ENCODE results near the gene CDK3. TPM values are rescaled to one million over a fixed set of nuclear protein-coding genes. Genes with fewer than 3 reads are reported as not detected.
"Not testable (repeated sequence)": the region's sequence is repeated elsewhere in the genome, so short reads cannot be mapped to it uniquely, and the experiment has no call there.

Gene CDK3
- total RNA-seq, 2 donors from 2014 or later = 8.0 to 9.0 TPM

- peak overlapping the region; percentile 7 for H3K27ac Mint-ChIP-seq
- peaks cover 3% of the 10 kb centered on the region for H3K36me3 Mint-ChIP-seq (ENCODE audit: low read depth)
- peaks cover 3% of the 10 kb centered on the region for H3K4me1 Mint-ChIP-seq
- H3K27me3 Mint-ChIP-seq = no peaks in the 10 kb centered on the region
- no peaks in the 10 kb centered on the region for H3K9me3 Mint-ChIP-seq
- ATAC-seq (replicated peaks) = no peak
- no peak overlapping the region for H3K4me3 Mint-ChIP-seq
Measured at GRCh38 chr17:76033139-76033538, 32.5 kb downstream of the CDK3 start.

GRCh38 chr17:76034428-76035350 lies 34.0 kb downstream of the CDK3 start:
- Mint-ChIP-seq H3K4me3 (no peak overlapping the region), H3K4me1 (peaks cover 2% of the 10 kb centered on the region), H3K27ac (no peak overlapping the region), H3K9me3 (no peaks in the 10 kb centered on the region), H3K36me3 (ENCODE audit: low read depth) (peaks cover 19% of the 10 kb centered on the region), H3K27me3 (no peaks in the 10 kb centered on the region)
- no peak for ATAC-seq (replicated peaks)

- no peak for ATAC-seq (replicated peaks)
- Mint-ChIP-seq H3K36me3 (ENCODE audit: low read depth) (peaks cover 39% of the 10 kb centered on the region), H3K4me3 (no peak overlapping the region), H3K27me3 (no peaks in the 10 kb centered on the region), H3K9me3 (no peaks in the 10 kb centered on the region), H3K4me1 (no peaks in the 10 kb centered on the region), H3K27ac (no peak overlapping the region)
Measured at GRCh38 chr17:76036497-76037261, 36.0 kb downstream of the CDK3 start.

- Mint-ChIP-seq H3K9me3 (no peaks in the 10 kb centered on the region), H3K27ac (no peak overlapping the region), H3K27me3 (no peaks in the 10 kb centered on the region), H3K4me3 (no peak overlapping the region), H3K36me3 (ENCODE audit: low read depth) (peaks cover 52% of the 10 kb centered on the region), H3K4me1 (no peaks in the 10 kb centered on the region)
- no peak for ATAC-seq (replicated peaks)
Measured at GRCh38 chr17:76038050-76038449, 37.4 kb downstream of the CDK3 start.

GRCh38 chr17:76039121-76039520 lies 38.5 kb downstream of the CDK3 start:
- H3K4me1 Mint-ChIP-seq = no peaks in the 10 kb centered on the region
- no peaks in the 10 kb centered on the region for H3K27me3 Mint-ChIP-seq
- ATAC-seq (replicated peaks) = no peak
- peak overlapping the region; percentile 0 for H3K27ac Mint-ChIP-seq
- H3K36me3 Mint-ChIP-seq (ENCODE audit: low read depth) = peaks cover 63% of the 10 kb centered on the region
- no peaks in the 10 kb centered on the region for H3K9me3 Mint-ChIP-seq
- no peak overlapping the region for H3K4me3 Mint-ChIP-seq

GRCh38 chr17:76040376-76040775 lies 39.7 kb downstream of the CDK3 start:
- Mint-ChIP-seq H3K27me3 (no peaks in the 10 kb centered on the region), H3K36me3 (ENCODE audit: low read depth) (peaks cover 76% of the 10 kb centered on the region), H3K4me1 (no peaks in the 10 kb centered on the region), H3K27ac (no peak overlapping the region), H3K9me3 (no peaks in the 10 kb centered on the region), H3K4me3 (no peak overlapping the region)
- ATAC-seq (replicated peaks) = no peak

GRCh38 chr17:76042868-76043267 lies 42.2 kb downstream of the CDK3 start:
- H3K27ac Mint-ChIP-seq; H3K27me3 Mint-ChIP-seq; H3K9me3 Mint-ChIP-seq; H3K4me1 Mint-ChIP-seq; ATAC-seq (replicated peaks); H3K4me3 Mint-ChIP-seq: not testable (repeated sequence)
- H3K36me3 Mint-ChIP-seq (ENCODE audit: low read depth) = peaks cover 99% of the 10 kb centered on the region

- ATAC-seq (replicated peaks); H3K9me3 Mint-ChIP-seq; H3K27me3 Mint-ChIP-seq; H3K4me3 Mint-ChIP-seq; H3K4me1 Mint-ChIP-seq: not testable (repeated sequence)
- Mint-ChIP-seq H3K36me3 (ENCODE audit: low read depth) (peaks cover 99% of the 10 kb centered on the region), H3K27ac (peak overlapping the region; percentile 52)
Measured at GRCh38 chr17:76044475-76045007, 43.9 kb downstream of the CDK3 start.

- Mint-ChIP-seq H3K4me3 (no peak overlapping the region), H3K36me3 (ENCODE audit: low read depth) (peaks cover 99% of the 10 kb centered on the region), H3K4me1 (peaks cover 15% of the 10 kb centered on the region)
Measured at GRCh38 chr17:76046064-76046463, 45.4 kb downstream of the CDK3 start.

GRCh38 chr17:76048025-76048605 lies 47.5 kb downstream of the CDK3 start:
- Mint-ChIP-seq H3K27ac (peak overlapping the region; percentile 81), H3K36me3 (ENCODE audit: low read depth) (peaks cover 99% of the 10 kb centered on the region), H3K4me1 (peaks cover 20% of the 10 kb centered on the region), H3K4me3 (no peak overlapping the region), H3K27me3 (no peaks in the 10 kb centered on the region), H3K9me3 (no peaks in the 10 kb centered on the region)
- no peak for ATAC-seq (replicated peaks)

More at GRCh38 chr17:76046064-76046463, 45.4 kb downstream of the CDK3 start:
- ATAC-seq (replicated peaks) = no peak
- H3K27ac Mint-ChIP-seq = no peak overlapping the region
- no peaks in the 10 kb centered on the region for H3K9me3 Mint-ChIP-seq
- H3K27me3 Mint-ChIP-seq = no peaks in the 10 kb centered on the region

GRCh38 chr17:76048711-76049110 lies 48.1 kb downstream of the CDK3 start:
- Mint-ChIP-seq H3K27me3 (no peaks in the 10 kb centered on the region), H3K27ac (peak overlapping the region; percentile 81), H3K4me3 (peak overlapping the region; percentile 21), H3K4me1 (peaks cover 25% of the 10 kb centered on the region), H3K36me3 (ENCODE audit: low read depth) (peaks cover 99% of the 10 kb centered on the region), H3K9me3 (no peaks in the 10 kb centered on the region)
- peak; percentile 39 for ATAC-seq (replicated peaks)

- no peak for ATAC-seq (replicated peaks)
- peak overlapping the region; percentile 21 for H3K4me3 Mint-ChIP-seq
- peaks cover 30% of the 10 kb centered on the region for H3K4me1 Mint-ChIP-seq
- H3K9me3 Mint-ChIP-seq = no peaks in the 10 kb centered on the region
- peaks cover 99% of the 10 kb centered on the region for H3K36me3 Mint-ChIP-seq (ENCODE audit: low read depth)
- peak overlapping the region; percentile 81 for H3K27ac Mint-ChIP-seq
- H3K27me3 Mint-ChIP-seq = no peaks in the 10 kb centered on the region
Measured at GRCh38 chr17:76049239-76049638, 48.6 kb downstream of the CDK3 start.

GRCh38 chr17:76049836-76050537 lies 49.3 kb downstream of the CDK3 start:
- no peaks in the 10 kb centered on the region for H3K9me3 Mint-ChIP-seq
- H3K4me3 Mint-ChIP-seq = no peak overlapping the region
- H3K4me1 Mint-ChIP-seq = peaks cover 30% of the 10 kb centered on the region
- H3K27ac Mint-ChIP-seq = peak overlapping the region; percentile 81
- ATAC-seq (replicated peaks) = no peak
- H3K27me3 Mint-ChIP-seq = no peaks in the 10 kb centered on the region
- H3K36me3 Mint-ChIP-seq (ENCODE audit: low read depth) = peaks cover 99% of the 10 kb centered on the region

Measured in activated T-helper 17 cell treated with anti-CD3 and anti-CD28 coated beads, Interleukin-2, amount 50 U/mL, for 72 hours (primary cell).